Mesendoderm (in vitro differentiated cells): ENCODE measurements around the gene LRRN2.

Experiments used
- DNase-seq: peaks from one replicate; pipeline ENCODE4 v3.0.0; 2013
- H2AK5ac ChIP-seq: 2 replicates; pipeline ENCODE4 v1.6.1; 2013; ENCODE audit warnings: low read length, inconsistent platforms
- H2BK120ac ChIP-seq: 2 replicates; pipeline ENCODE4 v1.6.1; 2013; ENCODE audit warnings: low read depth, mild to moderate bottlenecking, low read length, moderate library complexity, mixed read lengths
- H2BK15ac ChIP-seq: replicated peaks from 2 replicates; pipeline ENCODE4 v1.6.1; 2013; ENCODE audit warnings: low read depth, mild to moderate bottlenecking, moderate library complexity
- H2BK5ac ChIP-seq: 2 replicates; pipeline ENCODE4 v1.6.1; 2013; ENCODE audit warnings: low read length, inconsistent platforms
- H3K18ac ChIP-seq: 2 replicates; pipeline ENCODE4 v1.6.1; 2013; ENCODE audit warnings: mild to moderate bottlenecking, low read length, mixed read lengths
- H3K23ac ChIP-seq: one replicate; pipeline ENCODE4 v1.6.1; 2013; ENCODE audit warnings: low read length
- H3K27ac ChIP-seq: 2 replicates; pipeline ENCODE4 v1.5.1; 2013; ENCODE audit warnings: low read depth, mild to moderate bottlenecking, inconsistent platforms, low read length, moderate library complexity
- H3K27me3 ChIP-seq: 2 replicates; pipeline ENCODE4 v1.6.1; 2013; ENCODE audit warnings: low read length, control low read depth, mild to moderate bottlenecking, inconsistent platforms; ENCODE audit not compliant: insufficient read depth, poor library complexity
- H3K36me3 ChIP-seq: 2 replicates; pipeline ENCODE4 v1.6.1; 2013; ENCODE audit warnings: low read length, inconsistent platforms; ENCODE audit not compliant: control insufficient read depth, insufficient read depth
- H3K4ac ChIP-seq: one replicate; pipeline ENCODE4 v1.6.1; 2013; ENCODE audit warnings: low read depth, mild to moderate bottlenecking, low read length, moderate library complexity
- H3K4me1 ChIP-seq: 2 replicates; pipeline ENCODE4 v1.6.1; 2013; ENCODE audit warnings: low read depth, low read length, inconsistent platforms; ENCODE audit not compliant: control insufficient read depth
- H3K4me2 ChIP-seq: 2 replicates; pipeline ENCODE4 v1.6.1; 2013; ENCODE audit warnings: low read length
- H3K4me3 ChIP-seq: 2 replicates; pipeline ENCODE4 v1.5.1; 2013; ENCODE audit warnings: mild to moderate bottlenecking, low read length
- H3K56ac ChIP-seq: one replicate; pipeline ENCODE4 v1.6.1; 2013; ENCODE audit warnings: low read length
- H3K79me1 ChIP-seq: 2 replicates; pipeline ENCODE4 v1.6.1; 2013; ENCODE audit warnings: low read length, inconsistent platforms
- H3K79me2 ChIP-seq: 2 replicates; pipeline ENCODE4 v1.6.1; 2013; ENCODE audit warnings: mild to moderate bottlenecking, low read length; ENCODE audit not compliant: control insufficient read depth, insufficient read depth
- H3K9ac ChIP-seq: 2 replicates; pipeline ENCODE4 v1.6.1; 2013; ENCODE audit warnings: low read length, inconsistent platforms
- H4K5ac ChIP-seq: one replicate; pipeline ENCODE4 v1.6.1; 2013; ENCODE audit warnings: low read length
- H4K8ac ChIP-seq: one replicate; pipeline ENCODE4 v1.6.1; 2013; ENCODE audit warnings: low read depth, mild to moderate bottlenecking, control low read depth, low read length, moderate library complexity
- WGBS: extraction: QIAGEN DNeasy Blood & Tissue Kit; methylation state at CpG from one replicate; pipeline ENCODE4 v1.1.7; 2013; ENCODE audit warnings: low lambda C conversion rate, missing lambda C conversion rate; ENCODE audit not compliant: insufficient coverage; ENCODE audit errors: extremely low coverage; 5-methylcytosine and 5-hydroxymethylcytosine counted together

The LRRN2 gene

DNA sequence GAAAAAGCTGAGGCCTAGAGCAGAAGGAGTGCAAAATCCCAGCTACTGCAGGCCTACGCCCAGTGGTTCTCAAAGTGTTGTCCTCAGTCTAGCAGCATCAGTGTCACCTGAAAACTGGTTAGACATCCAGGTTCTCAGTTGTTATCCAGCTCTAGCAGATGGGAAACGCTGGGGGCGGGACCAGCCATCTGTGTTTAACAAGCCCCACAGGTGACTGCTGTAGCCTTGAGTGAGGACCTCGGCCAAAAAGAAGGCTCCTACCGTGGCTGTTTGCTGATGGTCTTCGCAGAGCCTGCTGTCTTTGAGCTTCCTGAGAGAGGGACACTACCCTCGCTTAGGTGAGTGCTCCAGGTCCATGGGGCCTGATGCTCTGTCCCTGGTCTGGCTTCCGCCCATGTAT lies 69.7 kb downstream of the LRRN2 start:
- Histone ChIP-seq H3K4me2 (no peak overlapping the region), H3K27ac (no peak overlapping the region), H3K27me3 (no peaks in the 10 kb centered on the region), H3K4me1 (peaks cover 5% of the 10 kb centered on the region), H3K36me3 (no peaks in the 10 kb centered on the region), H3K18ac (no peak overlapping the region), H2BK120ac (no peak overlapping the region), H3K4me3 (no peak overlapping the region), H2BK15ac (no peak overlapping the region), H3K56ac (no peak overlapping the region), H3K79me1 (no peaks in the 10 kb centered on the region), H3K4ac (no peak overlapping the region), H2BK5ac (no peak overlapping the region), H3K23ac (no peak overlapping the region), H3K79me2 (no peaks in the 10 kb centered on the region), H4K8ac (no peak overlapping the region), H2AK5ac (no peak overlapping the region), H4K5ac (no peak overlapping the region), H3K9ac (no peak overlapping the region)
- DNase-seq = no peak
- WGBS = no CpG with 5 or more reads among the region's 8 CpGs

DNA sequence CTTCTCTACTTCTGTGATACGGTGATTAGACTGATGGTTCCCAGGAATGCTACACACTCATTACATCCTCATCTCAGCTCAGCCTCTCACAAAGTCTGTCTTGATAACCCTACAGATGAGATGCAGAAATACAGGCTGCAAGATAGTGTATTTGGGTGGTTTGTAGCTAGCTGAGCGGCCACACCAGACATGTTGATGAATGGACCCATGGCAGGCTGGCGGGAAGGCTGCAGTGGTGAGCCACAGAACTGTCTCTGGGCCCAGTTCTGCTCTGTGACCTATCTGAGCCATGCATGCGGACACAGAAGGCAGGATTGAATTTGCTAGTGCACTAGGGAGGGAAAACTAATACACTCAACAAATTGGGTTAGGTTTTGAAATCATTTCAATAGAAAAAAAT lies 71.9 kb downstream of the LRRN2 start:
- DNase-seq = no peak
- Histone ChIP-seq H3K36me3 (no peaks in the 10 kb centered on the region), H2BK120ac (no peak overlapping the region), H3K27me3 (no peaks in the 10 kb centered on the region), H3K4ac (no peak overlapping the region), H4K8ac (no peak overlapping the region), H3K23ac (no peak overlapping the region), H2AK5ac (no peak overlapping the region), H4K5ac (no peak overlapping the region), H3K4me3 (no peak overlapping the region), H2BK15ac (no peak overlapping the region), H3K18ac (no peak overlapping the region), H3K56ac (no peak overlapping the region), H3K4me1 (peaks cover 5% of the 10 kb centered on the region), H3K9ac (no peak overlapping the region), H3K4me2 (no peak overlapping the region), H3K79me1 (no peaks in the 10 kb centered on the region), H2BK5ac (no peak overlapping the region), H3K27ac (no peak overlapping the region), H3K79me2 (no peaks in the 10 kb centered on the region)
- WGBS = no CpG with 5 or more reads among the region's 4 CpGs

- no CpG with 5 or more reads among the region's 3 CpGs for WGBS
Measured at GRCh38 chr1:204612326-204612725, 73.2 kb downstream of the LRRN2 start.

GRCh38 chr1:204611036-204611435 lies 74.5 kb downstream of the LRRN2 start:
- no CpG with 5 or more reads among the region's 3 CpGs for WGBS
- Histone ChIP-seq H3K36me3 (no peaks in the 10 kb centered on the region), H3K9ac (no peak overlapping the region), H3K4me3 (no peak overlapping the region), H3K27ac (no peak overlapping the region), H2BK120ac (no peak overlapping the region), H3K4ac (no peak overlapping the region), H4K5ac (no peak overlapping the region), H3K18ac (no peak overlapping the region), H3K27me3 (no peaks in the 10 kb centered on the region), H2AK5ac (no peak overlapping the region), H3K79me2 (no peaks in the 10 kb centered on the region), H2BK15ac (no peak overlapping the region), H3K56ac (no peak overlapping the region), H2BK5ac (no peak overlapping the region), H3K79me1 (no peaks in the 10 kb centered on the region), H3K4me2 (no peak overlapping the region), H3K23ac (no peak overlapping the region), H3K4me1 (no peaks in the 10 kb centered on the region), H4K8ac (no peak overlapping the region)
- no peak for DNase-seq

More at GRCh38 chr1:204612326-204612725, 73.2 kb downstream of the LRRN2 start:
- Histone ChIP-seq H3K36me3 (no peaks in the 10 kb centered on the region), H2AK5ac (no peak overlapping the region), H3K4me1 (peaks cover 5% of the 10 kb centered on the region), H4K8ac (no peak overlapping the region), H2BK15ac (no peak overlapping the region), H3K4me2 (no peak overlapping the region), H3K23ac (no peak overlapping the region), H4K5ac (no peak overlapping the region), H3K27me3 (no peaks in the 10 kb centered on the region), H3K56ac (no peak overlapping the region), H3K9ac (no peak overlapping the region), H3K4me3 (no peak overlapping the region), H3K27ac (no peak overlapping the region), H2BK5ac (no peak overlapping the region), H3K79me1 (no peaks in the 10 kb centered on the region), H3K79me2 (no peaks in the 10 kb centered on the region), H3K18ac (no peak overlapping the region), H2BK120ac (no peak overlapping the region), H3K4ac (no peak overlapping the region)
- DNase-seq = peak; percentile 25

DNA sequence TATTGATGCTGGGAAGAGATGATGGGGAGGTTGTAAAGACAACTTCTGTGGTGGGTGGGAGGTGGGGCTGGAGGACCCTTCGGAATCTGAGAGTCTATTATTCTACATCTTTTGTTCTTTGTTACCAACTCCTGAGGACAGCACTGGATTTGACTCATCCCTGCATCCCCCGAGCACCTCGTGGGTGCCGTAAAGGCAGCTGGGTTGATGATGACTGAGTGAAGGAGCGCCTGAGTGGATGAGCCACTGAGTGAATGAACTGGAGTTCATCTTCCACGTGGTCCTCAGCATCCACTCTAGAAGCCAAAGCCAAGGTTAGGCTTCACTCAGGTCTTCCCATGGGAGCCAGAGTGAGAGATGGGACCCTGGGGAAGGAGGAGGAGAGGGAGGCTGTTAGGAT lies 77.6 kb downstream of the LRRN2 start:
- no peak overlapping the region for H3K18ac ChIP-seq
- H3K79me1 ChIP-seq = no peaks in the 10 kb centered on the region
- no peak overlapping the region for H3K9ac ChIP-seq
- no CpG with 5 or more reads among the region's 6 CpGs for WGBS
- no peak overlapping the region for H2BK15ac ChIP-seq
- H3K4ac ChIP-seq = no peak overlapping the region
- no peak overlapping the region for H3K27ac ChIP-seq
- H3K4me1 ChIP-seq = no peaks in the 10 kb centered on the region
- no peak for DNase-seq
- H3K4me2 ChIP-seq = no peak overlapping the region
- no peak overlapping the region for H3K56ac ChIP-seq
- H3K23ac ChIP-seq = no peak overlapping the region
- H3K27me3 ChIP-seq = no peaks in the 10 kb centered on the region
- no peaks in the 10 kb centered on the region for H3K36me3 ChIP-seq
- no peak overlapping the region for H2BK120ac ChIP-seq
- H2BK5ac ChIP-seq = no peak overlapping the region
- no peak overlapping the region for H4K8ac ChIP-seq
- H2AK5ac ChIP-seq = no peak overlapping the region
- H3K79me2 ChIP-seq = no peaks in the 10 kb centered on the region
- no peak overlapping the region for H4K5ac ChIP-seq
- no peak overlapping the region for H3K4me3 ChIP-seq

GRCh38 chr1:204605791-204606190 lies 79.7 kb downstream of the LRRN2 start:
- Histone ChIP-seq H3K79me2 (no peaks in the 10 kb centered on the region), H3K27ac (no peak overlapping the region), H3K4me1 (no peaks in the 10 kb centered on the region), H3K9ac (no peak overlapping the region), H3K27me3 (no peaks in the 10 kb centered on the region), H3K56ac (no peak overlapping the region), H4K5ac (no peak overlapping the region), H4K8ac (no peak overlapping the region), H2BK5ac (no peak overlapping the region), H3K4me2 (no peak overlapping the region), H3K79me1 (no peaks in the 10 kb centered on the region), H2BK120ac (no peak overlapping the region), H3K23ac (no peak overlapping the region), H3K36me3 (no peaks in the 10 kb centered on the region), H3K18ac (no peak overlapping the region), H3K4ac (no peak overlapping the region), H2AK5ac (no peak overlapping the region), H2BK15ac (no peak overlapping the region), H3K4me3 (no peak overlapping the region)
- no CpG with 5 or more reads among the region's 7 CpGs for WGBS
- DNase-seq = no peak
